Peyer's patch (tissue), 4 donors: ENCODE measurements around the gene AUTS2.

ENCODE experiments used
- POLR2A ChIP-seq, 2 donors: fragments of 450-650 bp; IDR thresholded peaks; one replicate each; pipeline ENCODE4 v1.5.1; 2017; ENCODE audit warnings: antibody characterized with exemption in 2 of 2, mild to moderate bottlenecking in 2 of 2, moderate library complexity in 2 of 2
- TF ChIP-seq, protein P1 (sequence below), 6 experiments: fragments of 450-650 bp in 4 of 6; fragments of 200-600 bp in 2 of 6; sonication (generic) in 1 of 6; IDR thresholded peaks; one replicate each; pipeline ENCODE4 v1.5.1; 2017 to 2019; ENCODE audit warnings: antibody characterized with exemption in 6 of 6, mild to moderate bottlenecking in 3 of 6, moderate library complexity in 1 of 6

DNA sequence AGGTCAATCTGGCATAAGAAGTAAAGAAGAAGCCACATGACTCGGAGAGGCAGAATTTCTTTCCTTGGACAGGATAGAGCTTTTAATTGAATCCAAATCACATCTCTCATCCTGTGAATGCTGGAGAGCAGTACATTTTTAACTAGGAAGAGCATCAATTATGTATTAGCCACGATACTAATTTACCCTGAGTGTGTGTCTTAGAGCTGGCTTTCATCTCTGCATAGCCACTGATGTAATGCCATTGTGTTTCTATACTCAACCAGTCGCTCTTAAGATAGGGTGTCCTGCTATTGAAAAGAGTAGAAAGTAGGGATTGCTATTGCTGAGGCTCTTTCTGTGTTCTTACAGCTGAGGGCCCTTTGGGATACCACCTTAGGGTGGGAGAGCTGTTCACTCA lies 280.3 kb downstream of the AUTS2 start:
- no peak for TF ChIP-seq POLR2A (IDR thresholded peaks at IDR 0.05)
- TF ChIP-seq, protein P1, sequence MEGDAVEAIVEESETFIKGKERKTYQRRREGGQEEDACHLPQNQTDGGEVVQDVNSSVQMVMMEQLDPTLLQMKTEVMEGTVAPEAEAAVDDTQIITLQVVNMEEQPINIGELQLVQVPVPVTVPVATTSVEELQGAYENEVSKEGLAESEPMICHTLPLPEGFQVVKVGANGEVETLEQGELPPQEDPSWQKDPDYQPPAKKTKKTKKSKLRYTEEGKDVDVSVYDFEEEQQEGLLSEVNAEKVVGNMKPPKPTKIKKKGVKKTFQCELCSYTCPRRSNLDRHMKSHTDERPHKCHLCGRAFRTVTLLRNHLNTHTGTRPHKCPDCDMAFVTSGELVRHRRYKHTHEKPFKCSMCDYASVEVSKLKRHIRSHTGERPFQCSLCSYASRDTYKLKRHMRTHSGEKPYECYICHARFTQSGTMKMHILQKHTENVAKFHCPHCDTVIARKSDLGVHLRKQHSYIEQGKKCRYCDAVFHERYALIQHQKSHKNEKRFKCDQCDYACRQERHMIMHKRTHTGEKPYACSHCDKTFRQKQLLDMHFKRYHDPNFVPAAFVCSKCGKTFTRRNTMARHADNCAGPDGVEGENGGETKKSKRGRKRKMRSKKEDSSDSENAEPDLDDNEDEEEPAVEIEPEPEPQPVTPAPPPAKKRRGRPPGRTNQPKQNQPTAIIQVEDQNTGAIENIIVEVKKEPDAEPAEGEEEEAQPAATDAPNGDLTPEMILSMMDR (IDR thresholded peaks at IDR 0.05) = no peak
